SH-SY5Y (cell line): ENCODE results near the gene FSTL4.

Experiments
- GATA2 ChIP-seq: IDR thresholded peaks from 2 replicates; pipeline ENCODE4 v1.6.1; 2011; ENCODE audit warnings: mild to moderate bottlenecking, low read depth, low read length
- GATA3 ChIP-seq: IDR thresholded peaks from 2 replicates; pipeline ENCODE4 v1.6.1; 2011; ENCODE audit warnings: low read depth, mild to moderate bottlenecking, low read length, moderate library complexity

The FSTL4 gene

DNA sequence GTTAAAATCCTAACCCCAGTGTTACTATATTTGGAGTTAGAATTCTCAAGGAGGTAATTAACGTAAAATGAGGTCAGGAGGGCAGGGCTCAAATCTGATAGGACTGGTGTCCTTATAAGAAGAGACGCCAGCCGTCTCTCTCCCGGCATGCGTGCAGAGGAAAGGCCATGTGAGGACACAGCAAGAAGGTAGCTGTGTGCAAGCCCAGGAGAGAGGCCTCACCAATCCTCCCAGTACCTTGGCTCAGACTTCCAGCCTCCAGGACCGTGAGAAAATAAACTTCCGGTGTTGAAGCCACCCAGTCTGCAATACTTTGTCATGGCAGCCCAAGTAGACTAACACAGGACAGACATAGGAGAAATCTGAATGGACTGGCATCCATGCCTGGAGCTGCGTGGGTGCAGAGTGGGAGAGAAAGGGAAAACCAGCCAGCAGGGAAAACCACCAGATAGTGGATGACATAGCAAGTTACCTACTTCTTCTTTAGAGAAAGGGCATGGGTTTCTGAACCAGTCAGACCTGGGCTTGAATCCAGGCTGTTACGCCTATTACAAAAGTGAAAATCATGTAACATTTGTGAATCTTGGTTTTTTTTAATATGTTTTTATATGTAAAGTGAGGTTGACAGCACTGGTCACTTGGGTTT, 89.2 kb downstream of the FSTL4 start:
- TF ChIP-seq GATA3 (no peak), GATA2 (no peak)

DNA sequence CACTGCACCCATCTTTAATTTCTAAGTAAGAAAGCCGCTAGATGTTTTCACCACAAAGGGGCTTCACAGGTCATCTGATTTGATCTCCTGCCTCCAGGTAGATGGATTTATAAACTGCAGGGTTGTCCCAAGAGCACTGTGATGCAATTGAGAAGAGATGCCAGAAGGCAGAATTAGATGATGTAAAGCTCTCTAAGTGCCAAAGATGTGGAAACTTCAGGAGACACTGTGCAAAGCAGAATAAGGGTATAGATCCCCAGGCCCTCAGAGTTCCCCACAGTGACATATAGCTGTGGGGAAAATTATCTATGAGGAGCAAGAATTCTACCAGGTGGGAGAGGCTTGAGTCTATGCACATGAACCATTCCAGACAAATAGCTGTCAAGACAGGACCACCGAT, 90.5 kb downstream of the FSTL4 start:
- TF ChIP-seq GATA2 (no peak), GATA3 (no peak)

DNA sequence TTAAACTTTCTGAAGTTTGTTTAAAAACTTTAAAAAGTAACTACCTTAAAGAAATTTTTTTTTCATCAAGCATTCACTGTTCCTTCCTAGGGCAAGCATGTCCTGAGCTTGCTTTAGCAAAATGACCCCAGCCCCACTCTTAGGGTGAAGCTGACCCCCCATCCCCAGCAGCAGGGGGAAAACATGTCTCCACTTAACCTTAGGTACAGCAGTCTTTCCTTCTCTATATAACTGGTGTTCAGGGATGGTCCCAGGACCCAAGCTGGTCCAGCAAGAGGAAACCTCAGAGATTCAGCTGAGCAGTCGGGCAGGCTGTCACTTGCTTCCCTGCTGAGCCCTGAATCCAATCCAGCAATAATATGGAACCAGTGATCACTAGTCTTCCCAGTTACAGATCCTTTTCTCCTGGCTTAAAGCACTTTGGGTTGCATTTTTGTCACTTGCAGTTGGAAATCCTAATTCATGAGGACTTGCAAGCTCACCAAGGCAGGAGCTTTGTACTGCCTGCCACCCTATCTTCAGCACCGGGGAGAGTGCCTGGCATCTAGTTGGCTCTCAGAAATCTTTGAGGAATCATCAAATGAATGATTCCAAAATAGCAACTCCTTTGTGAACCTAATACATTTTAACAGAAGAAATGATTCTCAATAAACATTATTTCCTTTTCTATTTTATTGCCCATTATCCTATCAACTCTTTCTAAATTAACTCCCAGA, 91.2 kb downstream of the FSTL4 start:
- no peak for TF ChIP-seq GATA2
- no peak for TF ChIP-seq GATA3

DNA sequence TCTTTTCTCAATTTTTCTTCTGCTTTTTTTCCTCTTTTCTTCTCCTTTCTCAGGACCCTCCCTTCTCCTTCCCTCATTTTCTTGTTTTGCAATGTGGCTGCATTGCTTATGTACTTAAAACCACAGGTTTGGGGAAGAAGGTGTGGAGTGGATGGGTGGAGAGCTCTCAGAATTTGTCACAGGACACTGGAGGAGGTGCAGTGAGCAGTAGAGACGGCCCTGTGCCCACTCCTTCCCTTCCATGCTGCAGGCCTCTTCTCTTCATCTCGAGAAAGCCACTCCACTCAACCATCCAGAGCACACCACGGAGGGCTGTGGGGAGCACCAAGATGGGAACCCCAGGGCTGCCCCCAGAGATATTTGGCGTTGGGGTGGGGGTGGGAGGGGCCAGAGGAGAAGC, 92.3 kb downstream of the FSTL4 start:
- TF ChIP-seq GATA3: no peak
- no peak for TF ChIP-seq GATA2

DNA sequence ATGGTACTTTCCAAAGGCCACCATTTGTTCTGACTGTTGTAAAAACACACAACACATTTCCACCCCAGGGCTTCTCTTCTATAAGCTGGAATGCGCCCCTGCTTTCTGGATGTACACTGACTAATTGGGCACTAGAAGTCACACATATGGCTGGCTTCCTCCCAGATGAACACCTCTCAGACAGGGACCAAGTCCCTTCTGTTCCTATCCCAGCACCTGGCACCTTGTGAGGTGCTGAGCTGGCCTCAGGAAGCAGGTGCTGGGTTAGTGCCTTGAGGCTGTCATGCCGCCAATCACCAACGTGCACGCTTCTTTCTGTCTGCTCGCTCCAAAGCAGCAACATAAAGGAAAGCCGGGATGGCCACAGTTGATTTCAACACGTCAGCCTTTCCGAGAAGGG, 93.2 kb downstream of the FSTL4 start:
- TF ChIP-seq GATA2: no peak
- TF ChIP-seq GATA3: no peak

DNA sequence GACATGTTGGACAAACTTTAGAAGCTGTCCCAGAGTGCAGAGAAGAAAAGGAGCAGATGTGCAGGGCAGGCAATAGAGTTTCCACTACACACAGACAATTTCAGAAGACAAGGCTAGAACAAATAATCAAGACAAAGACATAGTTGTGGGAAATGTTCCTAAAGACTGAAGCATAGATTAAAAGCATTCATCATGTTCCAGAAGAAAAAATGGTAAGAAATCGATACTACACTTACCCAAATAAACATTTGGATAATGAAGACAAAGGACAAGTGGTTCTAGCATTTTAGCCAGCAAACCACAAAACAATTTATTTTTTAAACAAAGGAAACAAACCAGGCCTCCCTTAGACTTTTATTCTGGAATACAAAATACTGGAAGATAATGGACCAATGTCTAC, 97.9 kb downstream of the FSTL4 start:
- TF ChIP-seq GATA2 (no peak), GATA3 (no peak)

DNA sequence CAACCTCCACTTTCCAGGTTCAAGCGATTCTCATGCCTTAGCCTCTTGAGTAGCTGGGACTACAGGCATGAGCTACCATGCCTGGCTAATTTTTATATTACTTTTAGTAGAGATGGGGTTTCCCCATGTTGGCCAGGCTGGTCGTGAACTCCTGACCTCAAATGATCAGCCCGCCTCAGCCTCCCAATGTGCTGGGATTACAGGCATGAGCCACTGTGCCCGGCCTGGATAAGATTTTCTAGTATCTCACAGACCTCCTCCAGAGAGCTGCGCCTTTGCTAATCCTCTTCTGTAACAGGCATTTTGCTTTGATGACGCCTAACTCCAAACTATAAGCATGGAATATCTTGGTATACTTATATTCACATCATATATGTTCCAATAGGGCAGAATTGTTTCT, 99.4 kb downstream of the FSTL4 start:
- no peak for TF ChIP-seq GATA3
- TF ChIP-seq GATA2: no peak

DNA sequence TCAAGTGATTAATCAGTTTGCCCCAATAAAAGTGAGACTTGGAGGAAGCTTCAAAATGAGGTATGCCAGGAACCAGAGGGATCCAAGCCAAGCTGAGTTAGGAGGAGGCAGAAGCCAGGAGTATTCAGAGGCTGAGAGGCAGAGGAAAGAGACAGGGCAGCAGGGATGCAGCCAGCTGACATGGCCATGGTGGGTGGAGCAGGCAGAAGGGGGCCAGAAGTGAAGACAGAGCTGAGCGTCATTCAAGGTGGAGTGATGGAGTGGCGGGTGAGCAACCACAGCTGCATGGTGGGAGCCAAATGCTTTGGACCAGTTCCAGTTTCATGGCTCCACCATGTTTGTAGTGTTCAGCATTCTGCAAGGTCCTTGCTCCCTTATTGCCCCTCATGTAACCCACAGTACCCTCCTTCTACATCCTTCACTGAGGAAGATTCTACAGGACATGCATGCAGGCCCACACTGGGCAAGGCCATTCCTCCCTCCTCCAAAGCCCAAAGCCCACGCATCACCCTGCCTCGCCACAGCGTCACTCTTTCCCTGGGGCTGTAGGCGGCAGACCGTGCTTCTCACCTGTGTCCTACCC, 100.6 kb downstream of the FSTL4 start:
- TF ChIP-seq GATA3 (no peak), GATA2 (no peak)

DNA sequence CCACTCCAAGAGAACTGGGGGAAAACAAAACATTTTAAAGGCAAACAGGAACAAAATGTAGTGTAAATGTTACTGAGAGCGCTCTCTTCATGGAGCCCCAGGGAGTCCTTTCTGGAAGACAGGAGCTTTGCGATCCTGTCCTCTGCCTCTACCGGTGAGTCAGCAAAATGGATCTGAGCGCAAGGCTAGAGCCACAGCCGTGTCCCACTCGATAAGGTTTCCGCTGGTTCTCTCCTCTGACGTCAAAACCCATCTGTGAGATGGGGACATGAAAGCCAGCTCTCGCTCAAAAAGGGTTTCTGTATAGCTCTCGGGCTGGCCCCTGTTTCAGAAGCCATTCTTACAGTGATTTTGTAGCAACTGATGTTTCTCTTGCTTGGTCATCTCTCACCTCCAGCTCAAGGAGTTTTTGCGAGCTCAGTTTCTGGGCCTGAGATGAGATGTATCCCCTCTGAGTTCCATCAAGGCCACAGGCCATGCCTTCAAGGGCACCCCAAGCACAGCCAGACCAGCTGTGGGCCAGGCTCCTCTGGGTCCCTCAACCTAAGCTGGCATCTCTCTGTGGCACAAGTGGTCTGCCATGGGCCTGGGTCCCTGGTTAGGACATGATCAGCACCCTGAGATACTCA, 101.6 kb downstream of the FSTL4 start:
- no peak for TF ChIP-seq GATA3
- no peak for TF ChIP-seq GATA2

DNA sequence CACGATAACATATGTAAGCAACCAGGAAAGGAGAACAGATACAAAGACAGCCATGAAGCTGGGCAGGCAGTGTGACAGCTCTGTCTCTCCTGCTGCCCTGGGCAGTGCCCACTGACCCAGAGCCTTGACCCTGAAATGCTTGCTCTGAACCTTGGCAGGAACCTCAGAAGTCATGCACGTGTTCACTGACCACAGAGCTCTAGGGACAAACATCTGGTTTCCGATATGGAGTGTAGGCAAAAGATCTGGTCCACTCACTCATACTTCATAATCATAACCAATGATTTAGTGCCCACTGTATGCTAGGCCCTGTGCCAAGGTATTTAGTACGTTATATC, 102.6 kb downstream of the FSTL4 start:
- TF ChIP-seq GATA3 (no peak), GATA2 (no peak)

DNA sequence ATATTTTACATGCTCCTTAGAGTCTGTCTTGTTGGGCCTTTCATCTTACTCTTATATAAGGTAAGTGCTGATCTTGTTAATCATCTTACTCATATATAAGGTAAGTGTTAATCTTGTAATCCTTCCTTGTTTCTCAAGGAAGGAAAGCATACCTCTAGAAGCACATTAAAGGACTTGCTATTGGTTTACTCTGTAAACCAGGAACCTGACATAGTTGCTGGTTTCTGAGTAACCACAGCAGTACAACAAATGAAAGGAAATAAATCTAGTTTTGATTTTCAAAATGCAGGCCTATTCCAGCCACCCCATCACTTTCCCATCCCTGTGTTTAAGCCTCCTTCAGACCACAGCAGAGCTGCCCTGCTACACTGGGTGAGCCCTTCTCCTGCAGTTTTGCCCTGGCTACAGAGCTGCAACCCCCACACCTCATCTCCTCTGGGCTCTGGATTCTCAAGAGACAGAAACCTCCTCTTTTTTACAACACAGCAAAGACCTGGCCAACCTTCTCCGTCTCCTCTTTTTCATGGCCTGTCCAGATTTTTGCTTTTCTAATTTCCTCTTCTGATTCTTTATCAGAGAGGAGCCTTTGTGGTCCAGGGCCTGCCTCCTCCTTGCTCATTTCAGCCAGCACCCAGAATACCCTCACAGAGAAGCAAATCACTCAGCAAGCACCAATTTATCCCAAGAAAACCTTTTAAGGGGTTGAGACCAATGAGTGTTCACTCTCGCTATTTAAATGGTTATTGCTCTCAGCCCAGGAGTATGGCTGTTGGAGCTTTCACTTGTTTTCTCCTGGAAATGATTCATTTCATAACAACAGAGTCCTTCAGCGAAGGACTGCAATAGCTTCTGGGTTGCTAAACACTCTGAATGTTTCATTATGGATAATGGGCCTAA, 103.2 kb downstream of the FSTL4 start:
- no peak for TF ChIP-seq GATA2
- TF ChIP-seq GATA3: no peak

DNA sequence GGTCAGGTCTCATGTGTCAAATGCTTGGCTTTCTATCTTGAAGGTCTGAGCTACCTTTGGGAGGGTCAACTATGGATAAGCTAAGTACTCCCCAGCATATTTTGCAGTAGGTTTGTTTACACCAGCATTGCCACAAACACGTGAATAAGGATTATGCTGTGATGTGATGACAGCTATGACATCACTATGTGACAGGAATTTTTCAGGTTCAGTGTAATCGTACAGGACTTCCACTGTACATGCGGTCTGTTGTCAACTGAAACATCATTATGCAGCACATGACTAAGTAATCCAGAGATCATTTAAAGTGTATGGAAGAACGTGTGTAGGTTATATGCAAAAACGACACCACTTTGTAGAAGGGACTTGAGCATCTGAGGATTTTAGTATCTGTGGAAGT, 104.0 kb downstream of the FSTL4 start:
- TF ChIP-seq GATA3 (no peak), GATA2 (no peak)

DNA sequence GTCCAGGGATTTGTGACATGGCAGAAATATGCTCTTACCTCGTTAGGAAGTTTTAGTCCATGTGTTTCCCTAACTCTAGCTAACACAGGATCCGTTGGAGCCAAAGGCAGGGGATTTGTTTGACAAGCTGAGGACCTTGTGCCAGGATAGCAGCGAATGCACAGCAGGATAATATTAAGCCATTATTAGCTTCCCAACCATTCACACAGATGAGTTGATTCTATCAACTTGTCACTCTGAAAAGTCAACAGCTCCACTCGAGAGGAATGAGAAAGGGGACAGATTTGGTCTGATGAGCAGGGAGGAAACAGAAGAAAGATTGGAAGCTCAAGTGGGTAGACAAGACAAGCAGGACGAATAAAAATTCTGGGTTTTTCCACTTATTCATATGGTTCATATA, 106.2 kb downstream of the FSTL4 start:
- TF ChIP-seq GATA3 (no peak), GATA2 (no peak)

DNA sequence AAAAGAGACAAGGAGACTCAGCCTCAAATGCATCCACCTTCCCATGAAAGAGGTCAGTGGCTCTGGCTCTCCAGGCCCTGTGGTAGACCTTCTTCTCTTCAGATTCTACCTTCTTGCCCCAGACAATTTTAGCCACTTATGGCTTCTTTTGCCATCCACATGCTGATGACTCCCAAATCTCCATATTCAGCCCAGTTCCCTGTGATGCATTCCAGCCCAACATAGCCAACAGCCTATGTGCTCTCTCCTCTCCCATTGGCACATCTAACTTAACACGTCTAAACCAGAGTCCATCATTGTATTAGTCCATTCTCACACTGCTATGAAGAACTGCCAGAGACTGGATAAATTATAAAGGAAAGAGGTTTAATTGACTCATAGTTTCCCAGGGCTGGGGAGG, 108.8 kb downstream of the FSTL4 start:
- TF ChIP-seq GATA2 (no peak), GATA3 (no peak)

DNA sequence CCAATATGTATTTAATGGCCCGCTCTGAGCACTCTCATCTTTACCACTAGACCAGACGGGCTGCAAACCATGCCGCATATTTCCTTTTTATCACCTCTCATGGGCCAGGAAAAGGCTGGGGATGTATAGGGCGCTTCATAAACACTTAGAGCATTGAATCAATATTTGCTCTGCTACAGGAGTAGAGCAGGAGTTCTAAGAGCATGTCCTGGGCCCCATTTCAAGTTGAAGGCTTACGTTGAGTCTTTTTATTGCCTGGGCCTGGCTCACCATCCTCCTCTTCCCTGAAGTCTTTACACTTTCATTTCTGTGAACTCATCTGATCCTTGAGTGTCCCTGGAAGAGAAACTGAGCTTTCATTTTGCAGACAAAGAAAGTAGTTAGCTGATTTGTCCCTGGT, 112.4 kb downstream of the FSTL4 start:
- TF ChIP-seq GATA2: no peak
